Measurements from ENCODE around the gene DPF3.
"Not testable (repeated sequence)": the region's sequence is repeated elsewhere in the genome, so short reads cannot be mapped to it uniquely, and the experiment has no call there.

Gene DPF3

GRCh38 chr14:72748921-72749320 lies 145.0 kb downstream of the DPF3 start:
- not testable (repeated sequence) for H3K4me3 ChIP-seq (ENCODE audit: low read depth in 1 of 5, low read length in 5 of 5); H3K27me3 ChIP-seq (ENCODE audit: control insufficient read depth in 5 of 5, insufficient read depth in 4 of 5, low read length in 5 of 5); H3K27ac ChIP-seq (ENCODE audit: low read depth, low read length); H3K9ac ChIP-seq (ENCODE audit: low read length in 5 of 5); H3K4me1 ChIP-seq (ENCODE audit: control insufficient read depth in 5 of 5, insufficient read depth in 5 of 5, low read length in 5 of 5); H3K9me3 ChIP-seq (ENCODE audit: control insufficient read depth in 5 of 5, low read length in 5 of 5); H3K36me3 ChIP-seq (ENCODE audit: control insufficient read depth in 5 of 5, insufficient read depth in 5 of 5, low read length in 5 of 5)

GRCh38 chr14:72747652-72748051 lies 146.2 kb downstream of the DPF3 start:
- Histone ChIP-seq H3K4me1 (ENCODE audit: control insufficient read depth in 5 of 5, insufficient read depth in 5 of 5, low read length in 5 of 5) (peaks cover 0 to 10% (median 0%) of the 10 kb centered on the region in 5 donors), H3K36me3 (ENCODE audit: control insufficient read depth in 5 of 5, insufficient read depth in 5 of 5, low read length in 5 of 5) (no peaks in the 10 kb centered on the region), H3K27ac (ENCODE audit: low read depth, low read length) (no peak overlapping the region), H3K9ac (ENCODE audit: low read length in 5 of 5) (no peak overlapping the region), H3K9me3 (ENCODE audit: control insufficient read depth in 5 of 5, low read length in 5 of 5) (no peaks in the 10 kb centered on the region), H3K4me3 (ENCODE audit: low read depth in 1 of 5, low read length in 5 of 5) (no peak overlapping the region), H3K27me3 (ENCODE audit: control insufficient read depth in 5 of 5, insufficient read depth in 4 of 5, low read length in 5 of 5) (no peaks in the 10 kb centered on the region)

GRCh38 chr14:72745991-72746980 lies 147.6 kb downstream of the DPF3 start:
- Histone ChIP-seq H3K9me3 (ENCODE audit: control insufficient read depth in 5 of 5, low read length in 5 of 5) (no peaks in the 10 kb centered on the region), H3K27me3 (ENCODE audit: control insufficient read depth in 5 of 5, insufficient read depth in 4 of 5, low read length in 5 of 5) (no peaks in the 10 kb centered on the region), H3K4me1 (ENCODE audit: control insufficient read depth in 5 of 5, insufficient read depth in 5 of 5, low read length in 5 of 5) (peaks cover 0 to 10% (median 0%) of the 10 kb centered on the region in 5 donors), H3K4me3 (ENCODE audit: low read depth in 1 of 5, low read length in 5 of 5) (no peak overlapping the region), H3K9ac (ENCODE audit: low read length in 5 of 5) (no peak overlapping the region), H3K36me3 (ENCODE audit: control insufficient read depth in 5 of 5, insufficient read depth in 5 of 5, low read length in 5 of 5) (no peaks in the 10 kb centered on the region), H3K27ac (ENCODE audit: low read depth, low read length) (no peak overlapping the region)

GRCh38 chr14:72745546-72745945 lies 148.4 kb downstream of the DPF3 start:
- peaks cover 0 to 10% (median 0%) of the 10 kb centered on the region in 5 donors for H3K4me1 ChIP-seq (ENCODE audit: control insufficient read depth in 5 of 5, insufficient read depth in 5 of 5, low read length in 5 of 5)
- H3K4me3 ChIP-seq (ENCODE audit: low read depth in 1 of 5, low read length in 5 of 5) = no peak overlapping the region

GRCh38 chr14:72744416-72745120 lies 149.3 kb downstream of the DPF3 start:
- Histone ChIP-seq H3K9ac (ENCODE audit: low read length in 5 of 5) (no peak overlapping the region), H3K27ac (ENCODE audit: low read depth, low read length) (no peak overlapping the region)

More at GRCh38 chr14:72745546-72745945, 148.4 kb downstream of the DPF3 start:
- H3K27me3 ChIP-seq (ENCODE audit: control insufficient read depth in 5 of 5, insufficient read depth in 4 of 5, low read length in 5 of 5) = no peaks in the 10 kb centered on the region
- no peaks in the 10 kb centered on the region for H3K36me3 ChIP-seq (ENCODE audit: control insufficient read depth in 5 of 5, insufficient read depth in 5 of 5, low read length in 5 of 5)
- H3K9me3 ChIP-seq (ENCODE audit: control insufficient read depth in 5 of 5, low read length in 5 of 5) = no peaks in the 10 kb centered on the region
- no peak overlapping the region for H3K27ac ChIP-seq (ENCODE audit: low read depth, low read length)
- H3K9ac ChIP-seq (ENCODE audit: low read length in 5 of 5) = no peak overlapping the region

GRCh38 chr14:72743626-72744025 lies 150.3 kb downstream of the DPF3 start:
- Histone ChIP-seq H3K4me1 (ENCODE audit: control insufficient read depth in 5 of 5, insufficient read depth in 5 of 5, low read length in 5 of 5) (peaks cover 0 to 10% (median 0%) of the 10 kb centered on the region in 5 donors), H3K4me3 (ENCODE audit: low read depth in 1 of 5, low read length in 5 of 5) (no peak overlapping the region), H3K27ac (ENCODE audit: low read depth, low read length) (no peak overlapping the region), H3K9ac (ENCODE audit: low read length in 5 of 5) (no peak overlapping the region), H3K36me3 (ENCODE audit: control insufficient read depth in 5 of 5, insufficient read depth in 5 of 5, low read length in 5 of 5) (no peaks in the 10 kb centered on the region), H3K27me3 (ENCODE audit: control insufficient read depth in 5 of 5, insufficient read depth in 4 of 5, low read length in 5 of 5) (no peaks in the 10 kb centered on the region), H3K9me3 (ENCODE audit: control insufficient read depth in 5 of 5, low read length in 5 of 5) (no peaks in the 10 kb centered on the region)

More at GRCh38 chr14:72744416-72745120, 149.3 kb downstream of the DPF3 start:
- no peak overlapping the region for H3K4me3 ChIP-seq (ENCODE audit: low read depth in 1 of 5, low read length in 5 of 5)
- H3K36me3 ChIP-seq (ENCODE audit: control insufficient read depth in 5 of 5, insufficient read depth in 5 of 5, low read length in 5 of 5) = no peaks in the 10 kb centered on the region
- peaks cover 0 to 10% (median 0%) of the 10 kb centered on the region in 5 donors for H3K4me1 ChIP-seq (ENCODE audit: control insufficient read depth in 5 of 5, insufficient read depth in 5 of 5, low read length in 5 of 5)
- H3K9me3 ChIP-seq (ENCODE audit: control insufficient read depth in 5 of 5, low read length in 5 of 5) = no peaks in the 10 kb centered on the region
- H3K27me3 ChIP-seq (ENCODE audit: control insufficient read depth in 5 of 5, insufficient read depth in 4 of 5, low read length in 5 of 5) = no peaks in the 10 kb centered on the region

- Histone ChIP-seq H3K9ac (ENCODE audit: low read length in 5 of 5) (no peak overlapping the region), H3K9me3 (ENCODE audit: control insufficient read depth in 5 of 5, low read length in 5 of 5) (no peaks in the 10 kb centered on the region), H3K4me1 (ENCODE audit: control insufficient read depth in 5 of 5, insufficient read depth in 5 of 5, low read length in 5 of 5) (peaks cover 0 to 10% (median 0%) of the 10 kb centered on the region in 5 donors), H3K27ac (ENCODE audit: low read depth, low read length) (no peak overlapping the region), H3K4me3 (ENCODE audit: low read depth in 1 of 5, low read length in 5 of 5) (no peak overlapping the region), H3K36me3 (ENCODE audit: control insufficient read depth in 5 of 5, insufficient read depth in 5 of 5, low read length in 5 of 5) (no peaks in the 10 kb centered on the region), H3K27me3 (ENCODE audit: control insufficient read depth in 5 of 5, insufficient read depth in 4 of 5, low read length in 5 of 5) (no peaks in the 10 kb centered on the region)
Observed at GRCh38 chr14:72742838-72743195, 151.1 kb downstream of the DPF3 start.

- H3K9ac ChIP-seq (ENCODE audit: low read length in 5 of 5) = no peak overlapping the region
- H3K27ac ChIP-seq (ENCODE audit: low read depth, low read length) = no peak overlapping the region
- H3K4me3 ChIP-seq (ENCODE audit: low read depth in 1 of 5, low read length in 5 of 5) = no peak overlapping the region
Observed at GRCh38 chr14:72742118-72742837, 151.6 kb downstream of the DPF3 start.

GRCh38 chr14:72741826-72742117 lies 152.1 kb downstream of the DPF3 start:
- no peak overlapping the region for H3K9ac ChIP-seq (ENCODE audit: low read length in 5 of 5)
- no peaks in the 10 kb centered on the region for H3K36me3 ChIP-seq (ENCODE audit: control insufficient read depth in 5 of 5, insufficient read depth in 5 of 5, low read length in 5 of 5)
- no peaks in the 10 kb centered on the region for H3K27me3 ChIP-seq (ENCODE audit: control insufficient read depth in 5 of 5, insufficient read depth in 4 of 5, low read length in 5 of 5)
- H3K27ac ChIP-seq (ENCODE audit: low read depth, low read length) = no peak overlapping the region
- H3K4me3 ChIP-seq (ENCODE audit: low read depth in 1 of 5, low read length in 5 of 5) = no peak overlapping the region
- H3K4me1 ChIP-seq (ENCODE audit: control insufficient read depth in 5 of 5, insufficient read depth in 5 of 5, low read length in 5 of 5) = peaks cover 0 to 10% (median 7%) of the 10 kb centered on the region in 5 donors
- H3K9me3 ChIP-seq (ENCODE audit: control insufficient read depth in 5 of 5, low read length in 5 of 5) = no peaks in the 10 kb centered on the region

More at GRCh38 chr14:72742118-72742837, 151.6 kb downstream of the DPF3 start:
- Histone ChIP-seq H3K27me3 (ENCODE audit: control insufficient read depth in 5 of 5, insufficient read depth in 4 of 5, low read length in 5 of 5) (no peaks in the 10 kb centered on the region), H3K36me3 (ENCODE audit: control insufficient read depth in 5 of 5, insufficient read depth in 5 of 5, low read length in 5 of 5) (no peaks in the 10 kb centered on the region), H3K9me3 (ENCODE audit: control insufficient read depth in 5 of 5, low read length in 5 of 5) (no peaks in the 10 kb centered on the region), H3K4me1 (ENCODE audit: control insufficient read depth in 5 of 5, insufficient read depth in 5 of 5, low read length in 5 of 5) (peaks cover 0 to 10% (median 2%) of the 10 kb centered on the region in 5 donors)

Data from subcutaneous abdominal adipose tissue (tissue), 5 donors.